NCI-H1105 treated with DMSO at 0.1 percent for 48 hours (cell line): ENCODE data around the gene CNGB1.
"Not testable (repeated sequence)": the region's sequence is repeated elsewhere in the genome, so short reads cannot be mapped to it uniquely, and the experiment has no call there.

Source experiments
- DNase-seq: peaks from one replicate; lab custom pipeline; 2025; lab: John Stamatoyannopoulos, UW

CNGB1 gene

GRCh38 chr16:57903656-57904055 lies 67.3 kb downstream of the CNGB1 start:
- no peak for DNase-seq

DNA sequence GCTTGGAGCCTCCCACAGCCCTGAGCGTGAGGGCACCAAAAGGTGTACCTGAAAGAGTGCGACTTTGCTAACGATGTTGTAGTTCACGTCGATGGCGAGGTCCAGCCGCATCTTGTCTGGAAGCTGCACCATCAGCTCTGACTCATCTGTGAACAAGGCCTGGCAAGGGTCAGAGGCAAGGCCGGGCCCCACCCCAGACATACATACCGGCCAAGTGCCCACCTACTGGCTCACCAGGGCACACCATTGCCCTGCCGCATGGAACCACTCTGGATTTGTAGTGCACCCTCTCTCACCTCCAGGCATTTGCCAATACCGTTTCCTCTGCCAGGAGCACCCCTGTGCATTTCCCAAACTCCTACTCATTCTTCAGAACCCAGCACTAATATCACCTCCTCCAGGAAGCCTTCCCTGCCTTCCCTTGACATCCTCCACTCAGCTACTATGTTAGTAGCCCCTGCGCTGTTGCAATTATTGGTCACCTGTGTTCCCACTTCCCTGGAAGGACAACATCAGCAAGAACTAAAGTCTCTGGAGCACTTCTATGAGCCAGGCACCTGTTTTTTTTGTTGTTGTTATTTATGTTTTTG lies 69.4 kb downstream of the CNGB1 start:
- DNase-seq, result no peak

- DNase-seq, result no peak
These were observed 70.0 kb downstream of the CNGB1 start for GRCh38 chr16:57900796-57901479.

- DNase-seq, result peak; percentile 45
These were observed 70.9 kb downstream of the CNGB1 start for GRCh38 chr16:57899771-57900661.

DNA sequence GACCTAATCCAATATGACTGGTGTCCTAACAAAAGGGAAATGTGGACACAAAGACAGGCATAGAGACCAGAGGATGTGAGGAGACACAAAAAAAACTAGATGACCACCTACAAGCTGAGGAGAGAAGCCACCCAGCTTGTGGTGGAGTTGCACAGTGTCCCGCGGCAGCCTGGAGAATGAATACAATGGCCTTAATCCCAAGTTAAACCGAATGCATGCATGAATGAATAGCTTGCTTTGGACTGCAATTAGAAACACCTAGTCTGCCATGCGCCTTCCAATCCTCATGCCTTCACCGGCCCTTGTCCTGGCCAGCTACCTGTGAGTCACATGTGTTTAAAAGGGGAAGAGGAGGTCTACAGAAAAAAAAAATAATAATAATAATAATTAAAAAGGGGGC lies 72.0 kb downstream of the CNGB1 start:
- no peak for DNase-seq

- DNase-seq, result no peak
These were observed 72.9 kb downstream of the CNGB1 start for GRCh38 chr16:57897996-57898395.

DNA sequence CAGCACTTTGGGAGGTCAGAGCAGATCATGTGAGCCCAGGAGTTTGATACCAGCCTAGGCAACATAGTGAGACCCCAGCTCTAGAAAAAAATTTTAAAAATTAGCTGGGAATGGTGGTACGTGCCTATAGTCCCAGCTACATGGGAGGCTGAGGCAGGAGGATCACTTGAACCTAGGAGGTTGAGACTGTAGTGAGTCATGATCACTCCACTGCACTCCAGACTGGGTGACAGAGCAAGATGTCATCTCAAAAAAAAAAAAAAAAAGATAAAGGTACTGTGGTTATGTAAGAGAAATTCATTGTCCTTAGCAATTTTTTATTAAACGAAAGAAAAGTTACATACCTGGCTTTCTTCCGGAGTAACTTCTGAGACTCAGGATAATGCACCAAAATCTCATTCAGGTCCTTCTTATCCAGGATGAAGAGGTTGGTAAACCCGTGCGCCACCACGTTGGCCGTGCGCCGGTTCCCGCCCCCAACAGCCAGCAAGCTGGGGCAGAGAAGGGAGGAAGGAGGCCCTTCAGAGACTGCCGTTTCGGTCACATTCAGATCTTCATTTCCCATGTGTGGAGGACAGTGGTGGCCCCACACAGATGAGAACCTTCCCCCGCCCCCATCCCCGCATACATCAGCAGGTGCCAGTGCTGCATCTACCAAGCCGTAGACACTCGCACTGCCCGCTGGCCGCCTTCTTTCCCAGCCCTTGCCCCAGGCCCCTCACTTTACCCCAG lies 73.7 kb downstream of the CNGB1 start:
- no peak for DNase-seq

DNA sequence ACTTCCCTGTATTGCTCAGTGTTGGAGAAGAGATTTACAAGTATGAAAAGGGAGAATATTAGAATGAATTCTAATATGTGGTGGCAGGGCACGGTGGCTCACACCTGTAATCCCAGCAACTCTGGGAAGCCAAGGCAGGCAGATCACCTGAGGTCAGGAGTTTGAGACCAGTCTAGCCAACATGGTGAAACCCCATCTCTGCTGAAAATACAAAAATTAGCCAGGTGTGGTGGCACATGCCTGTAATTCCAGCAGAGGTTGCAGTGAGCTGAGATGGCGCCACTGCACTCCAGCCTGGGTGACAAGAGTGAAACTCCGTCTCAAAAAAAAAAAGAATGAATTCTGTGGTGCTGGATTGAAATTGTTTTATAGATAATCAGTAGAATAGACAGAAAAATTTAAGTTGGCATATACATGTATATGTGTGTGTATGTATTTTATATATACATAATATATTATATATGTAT lies 75.8 kb downstream of the CNGB1 start:
- not testable (repeated sequence) for DNase-seq

- no peak for DNase-seq
These were observed 76.4 kb downstream of the CNGB1 start for GRCh38 chr16:57894390-57895080.

DNA sequence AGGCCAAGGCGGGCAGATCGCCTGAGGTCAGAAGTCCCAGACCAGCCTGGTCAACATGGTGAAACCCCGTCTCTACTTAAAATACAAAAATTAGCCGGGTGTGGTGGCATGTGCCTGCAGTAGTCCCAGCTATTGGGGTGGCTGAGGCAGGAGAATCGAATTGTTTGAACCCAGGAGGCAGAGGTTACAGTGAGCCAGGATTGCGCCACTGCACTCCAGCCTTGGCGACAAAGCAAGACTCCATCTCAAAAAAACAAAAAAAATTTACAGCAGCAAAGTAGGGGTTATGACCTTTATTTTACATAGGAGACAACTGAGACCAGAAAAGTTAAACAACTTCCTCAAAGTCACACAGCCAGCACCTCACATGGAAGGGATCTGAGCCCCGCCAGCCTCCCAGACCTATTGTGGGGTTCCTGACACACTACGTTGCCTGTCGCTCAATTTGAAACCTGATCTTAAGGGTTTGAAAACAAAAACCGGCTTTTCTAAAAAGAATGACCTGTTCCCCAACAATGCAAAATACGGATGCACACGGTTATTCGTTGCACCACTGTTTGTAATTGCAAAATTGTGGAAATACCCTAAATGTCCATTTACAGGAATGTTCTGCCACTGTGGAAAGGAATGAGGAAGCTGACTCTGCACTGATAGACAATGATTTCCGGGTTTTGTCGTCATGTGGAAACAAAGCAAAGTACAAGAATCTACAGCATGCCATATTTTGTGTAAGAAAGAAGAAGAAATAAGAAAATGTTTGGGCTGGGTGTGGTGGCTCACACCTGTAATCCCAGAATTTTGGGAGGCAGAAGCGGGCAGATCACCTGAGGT lies 77.2 kb downstream of the CNGB1 start:
- DNase-seq, result no peak

GRCh38 chr16:57893217-57893558 lies 77.7 kb downstream of the CNGB1 start:
- no peak for DNase-seq

- no peak for DNase-seq
These were observed 78.4 kb downstream of the CNGB1 start for GRCh38 chr16:57892447-57893096.

DNA sequence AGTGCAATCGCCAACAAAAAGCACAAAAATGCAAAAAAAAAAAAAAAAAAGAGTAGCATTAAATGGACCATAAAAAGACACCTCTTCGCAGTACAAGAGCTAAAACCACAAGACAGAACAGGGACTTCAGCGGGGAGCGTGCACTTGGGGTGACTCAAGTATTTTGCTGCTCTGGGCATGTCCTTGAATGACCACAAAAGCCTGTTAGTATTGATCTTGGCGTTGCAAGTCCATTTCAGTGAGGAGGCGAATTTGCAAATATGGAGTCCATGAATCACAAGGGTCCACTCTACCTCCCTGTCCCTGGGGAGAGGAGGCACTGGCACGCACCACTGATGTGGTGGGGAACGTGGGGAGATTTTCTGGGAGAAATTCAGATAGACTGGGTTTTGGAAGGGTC lies 78.9 kb downstream of the CNGB1 start:
- no peak for DNase-seq

- DNase-seq, result no peak
These were observed 80.2 kb downstream of the CNGB1 start for GRCh38 chr16:57890752-57891111.

DNA sequence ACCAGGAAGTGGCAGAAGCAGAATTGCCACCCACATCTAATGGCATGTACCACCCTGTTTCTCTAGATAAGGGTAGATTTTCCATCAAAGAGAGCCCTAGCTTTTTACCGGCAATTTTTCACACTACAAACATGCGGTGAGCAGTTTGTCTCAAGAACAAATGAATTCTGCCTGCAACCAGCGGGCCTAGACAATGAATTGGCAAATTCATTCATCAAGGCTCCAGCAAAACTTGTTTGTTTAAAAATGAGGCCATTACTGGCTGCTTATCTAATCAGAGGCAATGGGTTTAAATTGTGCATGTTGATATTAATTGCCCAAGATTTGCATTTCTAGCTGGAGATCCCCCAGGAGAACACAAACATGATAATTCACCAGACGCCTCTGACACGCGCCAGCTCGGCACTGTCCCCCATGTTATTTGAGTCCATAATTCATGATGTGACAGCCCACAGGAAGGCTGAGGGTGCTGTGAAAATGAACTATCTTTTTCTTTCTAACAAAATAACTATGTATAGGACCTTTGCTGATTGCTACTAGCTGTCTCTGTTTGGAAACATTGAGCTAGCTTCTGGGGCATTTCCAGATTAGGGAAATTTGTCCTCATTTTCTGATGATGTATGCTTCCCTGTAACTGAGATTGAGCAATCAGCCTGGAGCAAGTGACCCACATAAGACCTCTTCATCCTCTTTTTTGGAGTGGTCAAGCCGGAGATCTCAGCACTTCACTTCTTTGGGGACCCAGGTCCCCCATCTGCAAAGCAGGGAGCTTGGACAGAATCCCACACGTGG lies 80.8 kb downstream of the CNGB1 start:
- no peak for DNase-seq

DNA sequence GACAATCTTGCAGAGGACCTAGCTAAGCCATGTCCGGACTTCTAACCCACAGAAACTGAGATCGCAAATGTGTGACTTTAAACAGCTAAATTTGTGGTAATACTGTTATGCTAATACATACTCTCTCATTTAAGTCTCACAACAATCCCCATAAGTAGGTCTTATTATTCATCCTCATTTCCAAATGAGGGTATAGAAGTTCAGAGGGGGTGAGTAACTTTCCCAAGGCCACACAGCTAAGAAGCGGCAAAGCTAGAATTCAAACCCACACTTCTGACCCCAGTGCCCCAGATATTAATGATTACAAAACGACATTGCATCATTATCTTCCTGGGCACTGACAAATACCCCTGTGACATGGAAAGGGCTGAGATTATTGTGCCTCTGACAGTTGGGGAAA lies 81.4 kb downstream of the CNGB1 start:
- DNase-seq, result no peak

DNA sequence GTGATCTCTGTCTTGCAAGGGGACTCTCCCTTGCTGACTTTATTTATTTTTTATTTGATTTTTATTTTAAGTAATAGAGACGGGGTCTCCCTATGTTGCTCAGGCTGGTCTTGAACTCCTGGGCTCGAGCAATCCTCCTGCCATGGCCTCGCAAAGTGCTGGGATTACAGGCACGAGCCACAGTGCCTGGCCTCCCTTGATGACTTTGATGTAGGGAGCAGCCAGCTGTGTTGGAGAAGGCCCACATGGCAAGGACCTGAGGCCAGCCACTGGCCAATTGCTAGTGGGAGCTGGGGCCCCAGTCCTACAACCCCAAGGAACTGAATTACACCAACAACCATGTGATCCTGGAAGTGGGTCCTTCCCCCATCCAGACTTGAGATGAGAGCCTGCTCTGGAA lies 81.8 kb downstream of the CNGB1 start:
- no peak for DNase-seq

DNA sequence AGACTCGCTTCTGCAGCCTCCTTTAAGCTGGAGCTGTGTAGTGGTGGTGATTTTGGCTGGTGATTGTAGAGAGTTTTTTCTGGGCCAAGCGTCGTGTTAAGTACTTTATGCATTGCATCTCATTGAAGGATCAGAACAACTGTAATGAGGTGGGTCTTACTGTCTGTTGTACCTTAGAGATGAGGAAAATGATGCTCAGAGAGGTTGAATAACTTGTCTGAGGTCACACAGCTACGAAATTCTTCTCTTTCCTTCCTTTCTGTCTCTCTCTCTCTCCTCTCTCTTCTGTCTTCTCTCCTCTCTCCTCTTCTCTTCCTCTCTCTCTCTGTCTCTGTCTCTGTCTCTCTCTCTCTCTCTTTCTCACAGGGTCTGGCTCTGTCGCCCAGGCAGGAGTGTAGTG lies 82.8 kb downstream of the CNGB1 start:
- no peak for DNase-seq

GRCh38 chr16:57887711-57888110 lies 83.2 kb downstream of the CNGB1 start:
- no peak for DNase-seq

DNA sequence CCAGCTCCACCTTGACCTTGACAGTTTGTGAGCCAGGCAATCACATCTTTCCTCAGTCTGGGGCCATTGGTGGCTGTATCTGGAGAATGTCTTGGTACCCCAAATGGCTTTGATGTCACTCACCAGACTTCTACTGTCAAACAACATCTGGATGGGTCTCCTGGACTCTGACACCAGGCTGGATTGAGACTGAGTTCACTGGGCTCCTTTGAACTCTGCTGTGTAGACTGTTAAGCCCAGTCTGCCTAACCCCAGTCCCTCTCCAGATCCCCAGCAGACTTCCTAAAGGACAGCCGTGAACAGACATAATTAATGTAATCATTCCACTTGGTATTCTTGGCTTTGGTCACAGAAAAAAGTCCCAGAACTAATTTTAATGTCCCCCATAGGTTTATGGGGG lies 84.5 kb downstream of the CNGB1 start:
- no peak for DNase-seq
